Hepatocyte (in vitro differentiated cells): Measurements from ENCODE around the gene CDH4. TPM values are rescaled to one million over a fixed set of nuclear protein-coding genes. Genes with fewer than 3 reads are reported as not detected.

ENCODE experiments used
- DNase-seq: peaks from one replicate; pipeline ENCODE4 v3.0.0-alpha.2; 2016; ENCODE audit warnings: low spot score
- H2AFZ ChIP-seq: fragments of 200-600 bp; sonication (generic); 2 replicates; pipeline ENCODE4 v1.6.0; 2016; ENCODE audit warnings: antibody characterized with exemption, mild to moderate bottlenecking
- H3K27ac ChIP-seq: fragments of 200-600 bp; sonication (generic); 2 replicates; pipeline ENCODE4 v1.5.1; 2016; ENCODE audit warnings: mild to moderate bottlenecking
- H3K27me3 ChIP-seq: fragments of 200-600 bp; sonication (generic); 2 replicates; pipeline ENCODE4 v1.6.1; 2016
- H3K36me3 ChIP-seq: fragments of 200-600 bp; sonication (generic); replicated peaks from 2 replicates; pipeline ENCODE4 v1.5.1; 2016; ENCODE audit warnings: low read depth; ENCODE audit not compliant: insufficient read depth
- H3K4me1 ChIP-seq: fragments of 200-600 bp; sonication (generic); 2 replicates; pipeline ENCODE4 v1.5.1; 2016; ENCODE audit warnings: mild to moderate bottlenecking, moderate library complexity; ENCODE audit not compliant: insufficient read depth
- H3K4me2 ChIP-seq: fragments of 200-600 bp; sonication (generic); 2 replicates; pipeline ENCODE4 v1.6.0; 2016
- H3K4me3 ChIP-seq: fragments of 200-600 bp; sonication (generic); 2 replicates; pipeline ENCODE4 v1.5.1; 2016; ENCODE audit warnings: mild to moderate bottlenecking
- H3K79me2 ChIP-seq: fragments of 200-600 bp; sonication (generic); 2 replicates; pipeline ENCODE4 v1.6.0; 2017; ENCODE audit warnings: mild to moderate bottlenecking
- H3K9me2 ChIP-seq: fragments of 200-600 bp; sonication (generic); replicated peaks from 2 replicates; pipeline ENCODE4 v1.6.0; 2017; ENCODE audit warnings: mild to moderate bottlenecking; ENCODE audit not compliant: insufficient read depth
- H3K9me3 ChIP-seq: fragments of 200-600 bp; sonication (generic); 2 replicates; pipeline ENCODE4 v1.5.1; 2016; ENCODE audit warnings: low read depth, mild to moderate bottlenecking
- H4K20me1 ChIP-seq: fragments of 200-600 bp; sonication (generic); 2 replicates; pipeline ENCODE4 v1.6.0; 2016; ENCODE audit warnings: mild to moderate bottlenecking; ENCODE audit not compliant: insufficient read depth, poor library complexity, severe bottlenecking
- CTCF ChIP-seq: fragments of 200-600 bp; sonication (generic); IDR thresholded peaks from 2 replicates; pipeline ENCODE4 v1.5.1; 2016; ENCODE audit warnings: antibody characterized with exemption, mild to moderate bottlenecking; ENCODE audit not compliant: poor library complexity
- EZH2 ChIP-seq: fragments of 200-600 bp; sonication (generic); IDR thresholded peaks from 2 replicates; pipeline ENCODE4 v1.6.1; 2016; ENCODE audit warnings: antibody characterized with exemption, mild to moderate bottlenecking, borderline replicate concordance
- EZH2phosphoT487 ChIP-seq: fragments of 200-600 bp; sonication (generic); IDR thresholded peaks from one replicate; pipeline ENCODE4 v1.6.1; 2018; ENCODE audit warnings: antibody characterized with exemption, mild to moderate bottlenecking, low read depth, moderate library complexity; ENCODE audit not compliant: unreplicated experiment, severe bottlenecking
- WGBS: methylation state at CpG from one replicate; pipeline ENCODE4 v1.1.6; 2016; ENCODE audit warnings: low lambda C conversion rate; ENCODE audit errors: missing lambda C conversion rate; 5-methylcytosine and 5-hydroxymethylcytosine counted together
- polyA plus RNA-seq: library from polyadenylated mRNA; unstranded; fragments of >200 nt; fragmentation: Nextera tagmentation; extraction: Ambion mirVana; gene quantifications from 2 replicates; pipeline ENCODE4 v1.2.1, GENCODE V29; 2016
- total RNA-seq: library from RNA; depleted of rRNA; stranded (reverse); fragments of >200 nt; gene quantifications from 2 replicates; pipeline ENCODE4 v1.2.3, GENCODE V29; 2014

CDH4 gene
- total and polyA plus RNA-seq, 2 experiments from 2014 or later: 0.53 to 0.73 TPM

GRCh38 chr20:61916318-61916891, 664.3 kb downstream of the CDH4 start:
- Histone ChIP-seq H3K36me3 (no peaks in the 10 kb centered on the region), H3K4me2 (no peak overlapping the region), H2AFZ (no peak overlapping the region), H4K20me1 (no peaks in the 10 kb centered on the region), H3K27me3 (no peaks in the 10 kb centered on the region), H3K4me1 (no peaks in the 10 kb centered on the region), H3K9me3 (no peaks in the 10 kb centered on the region), H3K27ac (no peak overlapping the region), H3K4me3 (no peak overlapping the region), H3K9me2 (no peaks in the 10 kb centered on the region), H3K79me2 (no peaks in the 10 kb centered on the region)
- WGBS: 92% methylated on average over 6 of the region's 6 CpGs
- no peak for DNase-seq
- TF ChIP-seq CTCF: no peak
- TF ChIP-seq EZH2phosphoT487: no peak
- TF ChIP-seq EZH2: no peak

GRCh38 chr20:61917474-61918145, 665.5 kb downstream of the CDH4 start:
- Histone ChIP-seq H3K36me3 (no peaks in the 10 kb centered on the region), H2AFZ (no peak overlapping the region), H3K4me1 (no peaks in the 10 kb centered on the region), H3K79me2 (no peaks in the 10 kb centered on the region), H4K20me1 (no peaks in the 10 kb centered on the region), H3K9me3 (no peaks in the 10 kb centered on the region), H3K27ac (no peak overlapping the region), H3K4me2 (no peak overlapping the region), H3K9me2 (no peaks in the 10 kb centered on the region), H3K4me3 (no peak overlapping the region), H3K27me3 (no peaks in the 10 kb centered on the region)
- WGBS: 79% methylated on average over 20 of the region's 20 CpGs
- no peak for TF ChIP-seq EZH2phosphoT487
- no peak for TF ChIP-seq CTCF
- TF ChIP-seq EZH2: no peak
- no peak for DNase-seq

- Histone ChIP-seq H2AFZ (no peak overlapping the region), H3K27me3 (no peaks in the 10 kb centered on the region), H3K4me3 (no peak overlapping the region), H4K20me1 (no peaks in the 10 kb centered on the region), H3K79me2 (no peaks in the 10 kb centered on the region), H3K4me2 (no peak overlapping the region), H3K36me3 (no peaks in the 10 kb centered on the region), H3K9me2 (no peaks in the 10 kb centered on the region), H3K9me3 (no peaks in the 10 kb centered on the region), H3K4me1 (no peaks in the 10 kb centered on the region), H3K27ac (no peak overlapping the region)
- WGBS: 86% methylated on average over 12 of the region's 12 CpGs
- TF ChIP-seq EZH2 (no peak), CTCF (no peak), EZH2phosphoT487 (no peak)
- no peak for DNase-seq
Measured at GRCh38 chr20:61918548-61918947, 666.5 kb downstream of the CDH4 start.
